Tibial nerve (tissue), 4 donors: Measurements from ENCODE around the gene DUS1L. TPM values are rescaled to one million over a fixed set of nuclear protein-coding genes. Genes with fewer than 3 reads are reported as not detected.

Source experiments
- DNase-seq, 2 donors: peaks; one replicate each; pipeline ENCODE4 v3.0.0-alpha.2; 2019; ENCODE audit warnings: low spot score in 2 of 2
- H3K27ac ChIP-seq, 4 donors: fragments of 200-600 bp; sonication (generic) in 3 of 4; one replicate each; pipeline ENCODE4 v1.5.1; 2017 to 2019; ENCODE audit warnings: mild to moderate bottlenecking in 1 of 4
- H3K27me3 ChIP-seq, 2 donors: fragments of 200-600 bp; sonication (generic) in 1 of 2; one replicate each; pipeline versions ENCODE4 v1.5.1 to v1.6.0; 2017 to 2019
- H3K36me3 ChIP-seq, 3 donors: fragments of 200-600 bp; sonication (generic); one replicate each; pipeline ENCODE4 v1.5.1; 2018 to 2019
- H3K4me1 ChIP-seq, 4 donors: fragments of 200-600 bp; sonication (generic) in 3 of 4; one replicate each; pipeline ENCODE4 v1.5.1; 2017 to 2019
- H3K4me3 ChIP-seq, 4 donors: fragments of 200-600 bp; sonication (generic) in 3 of 4; one replicate each; pipeline ENCODE4 v1.5.1; 2017 to 2019; ENCODE audit warnings: mild to moderate bottlenecking in 1 of 4, moderate library complexity in 1 of 4
- H3K9me3 ChIP-seq, 4 donors: fragments of 200-600 bp; sonication (generic) in 3 of 4; one replicate each; pipeline ENCODE4 v1.5.1; 2017 to 2019
- CTCF ChIP-seq, 5 experiments: fragments of 200-600 bp in 3 of 5; fragments of 450-650 bp in 2 of 5; sonication (generic) in 3 of 5; IDR thresholded peaks; one replicate each; pipeline ENCODE4 v1.5.1; 2016 to 2019; ENCODE audit warnings: antibody characterized with exemption in 5 of 5, mild to moderate bottlenecking in 3 of 5, moderate library complexity in 2 of 5
- EP300 ChIP-seq, 2 donors: sonication (generic); formaldehyde crosslinking; IDR thresholded peaks; one replicate each; pipeline ENCODE4 v1.6.1; 2017; ENCODE audit warnings: antibody characterized with exemption in 2 of 2, mild to moderate bottlenecking in 1 of 2
- POLR2A ChIP-seq, 2 donors: fragments of 450-650 bp; IDR thresholded peaks; one replicate each; pipeline ENCODE4 v1.6.1; 2017; ENCODE audit warnings: antibody characterized with exemption in 2 of 2, mild to moderate bottlenecking in 2 of 2, moderate library complexity in 2 of 2
- WGBS, 2 donors: methylation state at CpG; one replicate each; pipeline ENCODE4 v1.1.5; 2018; 5-methylcytosine and 5-hydroxymethylcytosine counted together
- total RNA-seq, 4 donors: library from RNA; depleted of rRNA; stranded (reverse); fragments of >200 nt; gene quantifications; one replicate each; pipeline ENCODE4 v1.1.0, GENCODE V29; 2016

Gene DUS1L
- total RNA-seq, 4 donors from 2014 or later, result 85.2 to 179 (median 106) TPM

GRCh38 chr17:82037092-82037888 is 28.3 kb downstream of the DUS1L start, which contains the start of gene DCXR:
DCXR (minus strand) TSS chr17:82037697; CDS start chr17:82037682, 15 bp downstream.
- TF ChIP-seq POLR2A (IDR thresholded peaks at IDR 0.05) (peak; percentile 93 to 99), CTCF (IDR thresholded peaks at IDR 0.05) (peak; percentile 69 to 91 (median 84)), EP300 (IDR thresholded peaks at IDR 0.05) (peak; percentile 73 to 100)
- peak; percentile 96 to 97 for DNase-seq
- H3K4me1 ChIP-seq, result peaks cover 6 to 33% (median 15%) of the 10 kb centered on the region in 4 donors
- 0 to 1% methylated on average over 32 to 66 of the region's 92 CpGs for WGBS, 2 donors
- peaks cover 0 to 8% (median 0%) of the 10 kb centered on the region in 3 donors for H3K36me3 ChIP-seq
- H3K4me3 ChIP-seq, result peak within 1 kb of the TSS; percentile 43 to 74 (median 58)
- peaks cover 0 to 8% of the 10 kb centered on the region in 2 donors for H3K27me3 ChIP-seq
- H3K9me3 ChIP-seq, result no peaks in the 10 kb centered on the region
- H3K27ac ChIP-seq, result peak within 1 kb of the TSS; percentile 91 to 98 (median 96)

- TF ChIP-seq POLR2A (IDR thresholded peaks at IDR 0.05) (no peak), CTCF (IDR thresholded peaks at IDR 0.05) (no peak), EP300 (IDR thresholded peaks at IDR 0.05) (no peak)
- H3K4me1 ChIP-seq, result peaks cover 6 to 38% (median 20%) of the 10 kb centered on the region in 4 donors
- H3K27me3 ChIP-seq, result peaks cover 0 to 12% of the 10 kb centered on the region in 2 donors
- 43 to 69% methylated on average over 7 to 23 of the region's 23 CpGs for WGBS, 2 donors
- peaks cover 0 to 8% (median 0%) of the 10 kb centered on the region in 3 donors for H3K36me3 ChIP-seq
- H3K9me3 ChIP-seq, result no peaks in the 10 kb centered on the region
- peak overlapping the region; percentile 91 to 98 (median 96) for H3K27ac ChIP-seq
- peak overlapping the region; percentile 43 to 74 (median 58) for H3K4me3 ChIP-seq
- no peak for DNase-seq
Measured at GRCh38 chr17:82036634-82037091, 28.9 kb downstream of the DUS1L start.

- WGBS, 2 donors, result 75 to 82% methylated on average over 13 to 18 of the region's 20 CpGs
- peak overlapping the region; percentile 43 to 74 (median 58) for H3K4me3 ChIP-seq
Measured at GRCh38 chr17:82035956-82036633, 29.5 kb downstream of the DUS1L start.

GRCh38 chr17:82035488-82035887 is 30.1 kb downstream of the DUS1L start:
- DNase-seq, result no peak
- Histone ChIP-seq H3K27me3 (peaks cover 0 to 12% of the 10 kb centered on the region in 2 donors), H3K9me3 (no peaks in the 10 kb centered on the region), H3K27ac (peak overlapping the region in 1 of 4 donors; percentile 98), H3K4me1 (peaks cover 6 to 46% (median 27%) of the 10 kb centered on the region in 4 donors), H3K36me3 (peaks cover 0 to 8% (median 0%) of the 10 kb centered on the region in 3 donors), H3K4me3 (no peak overlapping the region)
- WGBS, 2 donors, result 87 to 93% methylated on average over 8 of the region's 8 CpGs
- TF ChIP-seq POLR2A (IDR thresholded peaks at IDR 0.05) (no peak), EP300 (IDR thresholded peaks at IDR 0.05) (no peak), CTCF (IDR thresholded peaks at IDR 0.05) (no peak)

More at GRCh38 chr17:82035956-82036633, 29.5 kb downstream of the DUS1L start:
- Histone ChIP-seq H3K4me1 (peaks cover 6 to 40% (median 21%) of the 10 kb centered on the region in 4 donors), H3K27ac (peak overlapping the region; percentile 91 to 98 (median 96)), H3K27me3 (peaks cover 0 to 12% of the 10 kb centered on the region in 2 donors), H3K36me3 (peaks cover 0 to 8% (median 0%) of the 10 kb centered on the region in 3 donors), H3K9me3 (no peaks in the 10 kb centered on the region)
- DNase-seq, result no peak
- TF ChIP-seq CTCF (IDR thresholded peaks at IDR 0.05), result no peak
- TF ChIP-seq EP300 (IDR thresholded peaks at IDR 0.05), result no peak
- no peak for TF ChIP-seq POLR2A (IDR thresholded peaks at IDR 0.05)
